GM12878 (cell line): ENCODE measurements around the gene AGRN. TPM values are rescaled to one million over a fixed set of nuclear protein-coding genes. Genes with fewer than 3 reads are reported as not detected.

Experiments
- ATAC-seq: fragments of 200-7000 bp; cut with Tn5 transposase; 3 replicates; pipeline ENCODE4 v1.9.1; 2020; ENCODE audit warnings: mild to moderate bottlenecking, moderate library complexity
- BruUV-seq: library from RNA; stranded (reverse); fragments of 400-500 nt; replicated peaks from 2 replicates; lab custom pipeline; 2021; lab: Mats Ljungman, UMichigan
- CTCF ChIA-PET: fragments of 300-600 bp; sonication (Branson Sonifier 250); formaldehyde crosslinking; extraction: SDS; loops from one replicate; lab custom pipeline; 2021; ENCODE audit warnings: inconsistent platforms; lab: Yijun Ruan, JAX
- POLR2A ChIA-PET: fragments of 350-600 bp; formaldehyde crosslinking; extraction: SDS; loops from one replicate; lab custom pipeline; 2021; ENCODE audit warnings: inconsistent platforms; lab: Charles Lee
- RAD21 ChIA-PET: fragments of 300-600 bp; sonication (Branson Sonifier 250); formaldehyde crosslinking; loops from one replicate; lab custom pipeline; 2023; ENCODE audit warnings: antibody characterized with exemption; ENCODE audit not compliant: unreplicated experiment; lab: Charles Lee
- SMC1A ChIA-PET: fragments of 300-600 bp; sonication (Branson Sonifier 250); formaldehyde crosslinking; loops from one replicate; lab custom pipeline; 2023; ENCODE audit not compliant: unreplicated experiment, uncharacterized antibody; lab: Charles Lee
- DNase-seq: peaks from one replicate; pipeline ENCODE4 v3.0.0-alpha.2; 2011; ENCODE audit warnings: low read depth, low spot score
- FAIRE-seq: peaks from 3 replicates; lab custom pipeline; 2011; peaks lifted over from hg19 to GRCh38; lab: Jason Lieb, UNC
- H2AFZ ChIP-seq: 2 replicates; pipeline ENCODE4 v1.6.0; 2011; ENCODE audit warnings: low read depth, low read length, control low read depth; ENCODE audit not compliant: control insufficient read depth
- H3K27ac ChIP-seq: 2 replicates; pipeline ENCODE4 v1.5.1; 2011; ENCODE audit warnings: control low read depth; ENCODE audit not compliant: control insufficient read depth, insufficient read depth
- H3K27me3 ChIP-seq, 2 experiments: replicated peaks in 1 of 2; 2 replicates each; pipeline versions ENCODE4 v1.6.0 to v1.6.1; 2011; ENCODE audit warnings: low read length in 1 of 2; ENCODE audit not compliant: control insufficient read depth in 2 of 2, insufficient read depth in 2 of 2
- H3K36me3 ChIP-seq, 2 experiments: 2 replicates each; pipeline ENCODE4 v1.5.1; 2011; ENCODE audit warnings: low read length in 1 of 2; ENCODE audit not compliant: control insufficient read depth in 2 of 2, insufficient read depth in 2 of 2
- H3K4me1 ChIP-seq: 2 replicates; pipeline ENCODE4 v1.6.1; 2011; ENCODE audit warnings: mild to moderate bottlenecking, low read length, moderate library complexity, mixed read lengths; ENCODE audit not compliant: control insufficient read depth, insufficient read depth
- H3K4me2 ChIP-seq: 2 replicates; pipeline ENCODE4 v1.6.0; 2011; ENCODE audit warnings: control low read depth; ENCODE audit not compliant: control insufficient read depth, insufficient read depth
- H3K4me3 ChIP-seq: fragments of 200-600 bp; sonication (generic); 2 replicates; pipeline ENCODE4 v1.5.1; 2016
- H3K79me2 ChIP-seq: 2 replicates; pipeline ENCODE4 v1.6.0; 2011; ENCODE audit warnings: low read length; ENCODE audit not compliant: control insufficient read depth, insufficient read depth
- H3K9ac ChIP-seq: 2 replicates; pipeline ENCODE4 v1.8.0; 2011; ENCODE audit warnings: low read length, control low read depth, mixed read lengths; ENCODE audit not compliant: control insufficient read depth, insufficient read depth
- H3K9me3 ChIP-seq: replicated peaks from 3 replicates; pipeline ENCODE4 v1.5.1; 2011; ENCODE audit warnings: mild to moderate bottlenecking, low read length; ENCODE audit not compliant: control insufficient read depth, insufficient read depth
- H4K20me1 ChIP-seq: 2 replicates; pipeline ENCODE4 v1.6.0; 2011; ENCODE audit not compliant: control insufficient read depth, insufficient read depth
- BCLAF1 ChIP-seq: fragments of 450-650 bp; IDR thresholded peaks from 2 replicates; pipeline ENCODE4 v1.6.1; 2017; ENCODE audit warnings: antibody characterized with exemption, mild to moderate bottlenecking, moderate library complexity
- CHD2 ChIP-seq: IDR thresholded peaks from 2 replicates; pipeline ENCODE4 v1.6.1; 2011; ENCODE audit warnings: low read depth, low read length, improper control_type of control experiment, borderline replicate concordance
- E2F8 ChIP-seq: fragments of 450-650 bp; IDR thresholded peaks from 2 replicates; pipeline ENCODE4 v1.6.1; 2018; ENCODE audit warnings: mild to moderate bottlenecking, low read depth, moderate library complexity; ENCODE audit not compliant: partially characterized antibody
- ELK1 ChIP-seq: IDR thresholded peaks from 2 replicates; pipeline ENCODE4 v1.6.1; 2012; ENCODE audit warnings: low read depth, low read length, improper control_type of control experiment
- IKZF1 ChIP-seq: fragments of 450-650 bp; conservative IDR thresholded peaks from 2 replicates; pipeline ENCODE4 v1.6.1; 2017; ENCODE audit warnings: antibody characterized with exemption, mild to moderate bottlenecking
- JUND ChIP-seq: IDR thresholded peaks from 2 replicates; pipeline ENCODE4 v1.6.1; 2012; ENCODE audit warnings: low read depth, mild to moderate bottlenecking, low read length, improper control_type of control experiment, moderate library complexity
- KAT2A ChIP-seq: conservative IDR thresholded peaks from 2 replicates; pipeline ENCODE4 v1.6.1; 2011; ENCODE audit warnings: low read depth, low read length; ENCODE audit not compliant: control insufficient read depth
- MAX ChIP-seq: IDR thresholded peaks from 2 replicates; pipeline ENCODE4 v1.6.1; 2012; ENCODE audit warnings: low read depth, low read length, improper control_type of control experiment
- POLR2A ChIP-seq: IDR thresholded peaks from 2 replicates; pipeline ENCODE4 v1.6.1; 2011; ENCODE audit warnings: low read depth, mild to moderate bottlenecking, low read length
- YY1 ChIP-seq: IDR thresholded peaks from 2 replicates; pipeline ENCODE4 v1.6.1; 2011; ENCODE audit warnings: low read depth, mild to moderate bottlenecking, low read length
- WGBS: methylation state at CpG from one replicate; pipeline ENCODE4 v1.1.6; 2016; ENCODE audit warnings: low lambda C conversion rate; ENCODE audit not compliant: insufficient replicate concordance, insufficient coverage; ENCODE audit errors: missing lambda C conversion rate; 5-methylcytosine and 5-hydroxymethylcytosine counted together
- in situ Hi-C: fragments of 300-500 bp; cut with MboI; formaldehyde crosslinking; loops from 9 replicates; pipeline ENCODE4 v1.14.3; 2018; ENCODE audit warnings: mixed read lengths
- intact Hi-C: fragments of 100-400 bp; cut with micrococcal nuclease; formaldehyde crosslinking; loops from one replicate; pipeline ENCODE4 v1.14.2; 2022; ENCODE audit not compliant: unreplicated experiment
- polyA plus RNA-seq, 11 experiments: library from polyadenylated mRNA; depleted of rRNA in 4 of 11; unstranded in 6 of 11; stranded (reverse) in 5 of 11; fragments of >200 nt; fragmentation: Nextera tagmentation in 4 of 11; fragmentation: Illumina TruSeq in 1 of 11; extraction: Ambion mirVana in 4 of 11; extraction: Trizol in 1 of 11; gene quantifications; 1 replicate in 1 of 11; 2 replicates in 10 of 11; pipeline versions ENCODE4 v1.2.1 to v1.2.3, GENCODE V29; 2011 to 2016; ENCODE audit warnings: inconsistent platforms in 2 of 11, missing spikeins in 2 of 11, low read depth in 1 of 11
- total RNA-seq, 4 experiments: library from RNA; depleted of rRNA in 3 of 4; stranded (reverse); fragments of >200 nt in 3 of 4; fragmentation: Illumina TruSeq in 1 of 4; extraction: Trizol in 1 of 4; gene quantifications; 2 replicates each; pipeline versions ENCODE4 v1.2.1 to v1.2.3, GENCODE V29; 2013 to 2021

AGRN gene
- total and polyA plus RNA-seq, 10 of the 15 experiments (the other 5 are each of a cell fraction or from before 2014, with no cell fraction given): 0.02 to 41.8 (median 4.1) TPM

GRCh38 chr1:1013105-1013921 lies 6.6 kb upstream of the AGRN start, which contains the start of gene ISG15:
Gene ISG15 (plus strand): TSS chr1:1013497. CDS start chr1:1013574, 77 bp downstream.
- Histone ChIP-seq H3K4me3 (peak within 1 kb of the TSS; percentile 90), H2AFZ (peak within 1 kb of the TSS; percentile 73), H3K27ac (peak within 1 kb of the TSS; percentile 92), H4K20me1 (no peaks in the 10 kb centered on the region), H3K79me2 (peaks cover 22% of the 10 kb centered on the region), H3K9ac (peak within 1 kb of the TSS; percentile 91), H3K36me3 (no peaks in the 10 kb centered on the region), H3K9me3 (peaks cover 2% of the 10 kb centered on the region; the same call in 1 of the 3 replicates), H3K4me2 (peak within 1 kb of the TSS; percentile 62), H3K27me3 (no peaks in the 10 kb centered on the region), H3K4me1 (peaks cover 12% of the 10 kb centered on the region)
- SMC1A ChIA-PET: interaction anchor here (0.7 to 2.8 kb wide), 9 partner anchors 12 to 50 kb away, joined by 3 to 13 read pairs (median 4); partner anchors contain the start of gene HES4
- FAIRE-seq: peak; percentile 74
- peak; percentile 91 for ATAC-seq
- in situ Hi-C loops: no loop called here
- no TSS peak for BruUV-seq
- 3% methylated on average over 30 of the region's 30 CpGs for WGBS
- RAD21 ChIA-PET: interaction anchor here (0.5 to 3.2 kb wide), 11 partner anchors 11 to 1221 kb away, joined by 3 to 24 read pairs (median 4); partner anchors contain the start of gene PERM1
- CTCF ChIA-PET: interaction anchor here (0.8 to 7.4 kb wide), 12 partner anchors 10 to 237 kb away, joined by 3 to 68 read pairs (median 4); partner anchors contain the start of gene PLEKHN1
- POLR2A ChIA-PET: interaction anchor here (0.5 to 4.0 kb wide), 16 partner anchors 10 to 260 kb away, joined by 3 to 22 read pairs (median 5); partner anchors contain the start of genes PERM1, PLEKHN1 and UBE2J2
- intact Hi-C loops: no loop called here
- peak; percentile 79 for DNase-seq
- TF ChIP-seq ELK1: peak; percentile 43; the same call in 1 of the 2 replicates
- peak; percentile 72; the same call in 1 of the 2 replicates for TF ChIP-seq MAX
- TF ChIP-seq JUND: no peak; the same call in 1 of the 2 replicates
- TF ChIP-seq CHD2: peak; percentile 51; the same call in 1 of the 2 replicates
- peak; percentile 93 for TF ChIP-seq IKZF1
- no peak for TF ChIP-seq YY1
- TF ChIP-seq E2F8: no peak
- no peak for TF ChIP-seq BCLAF1
- TF ChIP-seq POLR2A: peak; percentile 81
- TF ChIP-seq KAT2A: no peak
